ENCODE data around the gene ERFE.

The ERFE gene

GRCh38 chr2:238132463-238133450 lies 26.0 kb upstream of the ERFE start:
- no peak overlapping the region for H2AFZ ChIP-seq (ENCODE audit: low read depth, low read length)
- H3K79me2 ChIP-seq (ENCODE audit: low read length), result no peaks in the 10 kb centered on the region
- no peaks in the 10 kb centered on the region for H3K36me3 ChIP-seq (replicated peaks; ENCODE audit: low read depth, low read length)
- no peaks in the 10 kb centered on the region for H4K20me1 ChIP-seq (ENCODE audit: insufficient read depth, low read length)
- no peak overlapping the region for H3K4me3 ChIP-seq (ENCODE audit: low read length)
- no peaks in the 10 kb centered on the region for H3K9me3 ChIP-seq (ENCODE audit: insufficient read depth, low read length)
- TF ChIP-seq CTCF (IDR thresholded peaks at IDR 0.05; ENCODE audit: low read depth, low read length) (no peak), EZH2phosphoT487 (IDR thresholded peaks at IDR 0.05; ENCODE audit: low read depth) (no peak)
- no peak overlapping the region for H3K27ac ChIP-seq (ENCODE audit: low read length)
- H3K4me2 ChIP-seq (ENCODE audit: low read length), result no peak overlapping the region
- H3K27me3 ChIP-seq (ENCODE audit: low read depth, low read length), result no peaks in the 10 kb centered on the region
- H3K4me1 ChIP-seq (ENCODE audit: low read length), result no peaks in the 10 kb centered on the region
- H3K9ac ChIP-seq (ENCODE audit: low read length), result no peak overlapping the region

- H3K9me3 ChIP-seq (ENCODE audit: insufficient read depth, low read length), result no peaks in the 10 kb centered on the region
- no peak overlapping the region for H2AFZ ChIP-seq (ENCODE audit: low read depth, low read length)
- H3K4me1 ChIP-seq (ENCODE audit: low read length), result peaks cover under 1% of the 10 kb centered on the region; the same call in 1 of the 2 replicates
- H3K27ac ChIP-seq (ENCODE audit: low read length), result no peak overlapping the region
- no peak for TF ChIP-seq EZH2phosphoT487 (IDR thresholded peaks at IDR 0.05; ENCODE audit: low read depth)
- TF ChIP-seq CTCF (IDR thresholded peaks at IDR 0.05; ENCODE audit: low read depth, low read length), result no peak
- no peak overlapping the region for H3K9ac ChIP-seq (ENCODE audit: low read length)
- H3K79me2 ChIP-seq (ENCODE audit: low read length), result no peaks in the 10 kb centered on the region
- H4K20me1 ChIP-seq (ENCODE audit: insufficient read depth, low read length), result no peaks in the 10 kb centered on the region
- no peak overlapping the region for H3K4me2 ChIP-seq (ENCODE audit: low read length)
- no peaks in the 10 kb centered on the region for H3K27me3 ChIP-seq (ENCODE audit: low read depth, low read length)
- no peak overlapping the region for H3K4me3 ChIP-seq (ENCODE audit: low read length)
- H3K36me3 ChIP-seq (replicated peaks; ENCODE audit: low read depth, low read length), result no peaks in the 10 kb centered on the region
Measured at GRCh38 chr2:238133499-238134392, 25.0 kb upstream of the ERFE start.

- no peaks in the 10 kb centered on the region for H3K79me2 ChIP-seq (ENCODE audit: low read length)
- no peak overlapping the region for H3K4me3 ChIP-seq (ENCODE audit: low read length)
- no peaks in the 10 kb centered on the region for H3K9me3 ChIP-seq (ENCODE audit: insufficient read depth, low read length)
- H3K27me3 ChIP-seq (ENCODE audit: low read depth, low read length), result no peaks in the 10 kb centered on the region
- H3K4me1 ChIP-seq (ENCODE audit: low read length), result peaks cover 6% of the 10 kb centered on the region
- TF ChIP-seq CTCF (IDR thresholded peaks at IDR 0.05; ENCODE audit: low read depth, low read length), result no peak
- TF ChIP-seq EZH2phosphoT487 (IDR thresholded peaks at IDR 0.05; ENCODE audit: low read depth), result no peak
- no peak overlapping the region for H3K27ac ChIP-seq (ENCODE audit: low read length)
- H3K4me2 ChIP-seq (ENCODE audit: low read length), result no peak overlapping the region
- no peak overlapping the region for H3K9ac ChIP-seq (ENCODE audit: low read length)
- no peaks in the 10 kb centered on the region for H3K36me3 ChIP-seq (replicated peaks; ENCODE audit: low read depth, low read length)
- no peak overlapping the region for H2AFZ ChIP-seq (ENCODE audit: low read depth, low read length)
- H4K20me1 ChIP-seq (ENCODE audit: insufficient read depth, low read length), result no peaks in the 10 kb centered on the region
Measured at GRCh38 chr2:238134393-238134785, 24.4 kb upstream of the ERFE start.

Data from OCI-LY3 (cell line).